ENCODE data around the gene MAPK8.

Gene MAPK8

DNA sequence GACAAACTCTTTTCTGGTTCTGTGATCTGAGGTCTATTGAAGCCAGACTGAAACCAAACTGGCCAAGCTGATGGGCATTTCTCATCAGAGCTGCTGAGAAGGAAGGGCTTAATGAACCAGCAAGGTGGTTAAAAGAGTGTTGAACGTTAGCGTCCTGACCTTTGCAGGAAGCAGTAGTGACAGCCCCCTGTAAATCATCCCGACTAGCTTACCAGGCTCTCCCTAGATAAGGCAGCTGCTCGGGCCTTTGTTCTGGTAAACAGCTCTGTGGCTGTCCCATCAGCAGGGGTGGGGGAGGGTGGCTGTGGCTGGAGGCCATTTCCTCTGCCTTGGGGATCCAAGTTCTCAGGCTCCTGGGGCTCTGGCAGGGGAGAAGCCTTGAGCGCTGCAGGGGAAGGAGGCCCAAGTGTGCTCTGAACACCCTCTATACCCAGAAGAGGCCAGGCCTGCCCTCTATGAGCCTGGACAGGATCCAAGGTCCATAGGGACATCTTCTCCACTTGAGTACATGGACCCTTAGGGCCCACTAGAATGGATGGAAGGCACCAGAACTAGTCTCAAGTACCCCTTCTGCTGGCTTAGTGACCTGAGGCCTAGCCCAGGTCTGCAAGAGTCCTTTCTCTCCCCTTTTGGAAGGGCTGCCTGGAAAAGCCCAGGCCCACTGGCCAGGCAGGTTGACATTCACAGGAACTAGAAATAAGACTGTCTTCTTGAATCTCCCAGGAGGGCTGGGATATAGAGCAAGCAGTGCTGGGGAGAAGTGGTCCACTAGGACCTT is 163.8 kb downstream of the MAPK8 start:
- H3K9ac ChIP-seq (ENCODE audit: low read depth, low read length), result no peak overlapping the region
- no peaks in the 10 kb centered on the region for H3K4me1 ChIP-seq (ENCODE audit: control insufficient read depth, insufficient read depth, low read length)
- H3K36me3 ChIP-seq (ENCODE audit: control insufficient read depth, insufficient read depth, low read length), result peaks cover 3% of the 10 kb centered on the region
- peaks cover 10% of the 10 kb centered on the region for H3K27me3 ChIP-seq (ENCODE audit: control insufficient read depth, insufficient read depth, low read length)
- no peak overlapping the region for H3K4me3 ChIP-seq (ENCODE audit: low read depth, low read length)
- H3K9me3 ChIP-seq (ENCODE audit: control insufficient read depth, insufficient read depth, low read length), result no peaks in the 10 kb centered on the region

DNA sequence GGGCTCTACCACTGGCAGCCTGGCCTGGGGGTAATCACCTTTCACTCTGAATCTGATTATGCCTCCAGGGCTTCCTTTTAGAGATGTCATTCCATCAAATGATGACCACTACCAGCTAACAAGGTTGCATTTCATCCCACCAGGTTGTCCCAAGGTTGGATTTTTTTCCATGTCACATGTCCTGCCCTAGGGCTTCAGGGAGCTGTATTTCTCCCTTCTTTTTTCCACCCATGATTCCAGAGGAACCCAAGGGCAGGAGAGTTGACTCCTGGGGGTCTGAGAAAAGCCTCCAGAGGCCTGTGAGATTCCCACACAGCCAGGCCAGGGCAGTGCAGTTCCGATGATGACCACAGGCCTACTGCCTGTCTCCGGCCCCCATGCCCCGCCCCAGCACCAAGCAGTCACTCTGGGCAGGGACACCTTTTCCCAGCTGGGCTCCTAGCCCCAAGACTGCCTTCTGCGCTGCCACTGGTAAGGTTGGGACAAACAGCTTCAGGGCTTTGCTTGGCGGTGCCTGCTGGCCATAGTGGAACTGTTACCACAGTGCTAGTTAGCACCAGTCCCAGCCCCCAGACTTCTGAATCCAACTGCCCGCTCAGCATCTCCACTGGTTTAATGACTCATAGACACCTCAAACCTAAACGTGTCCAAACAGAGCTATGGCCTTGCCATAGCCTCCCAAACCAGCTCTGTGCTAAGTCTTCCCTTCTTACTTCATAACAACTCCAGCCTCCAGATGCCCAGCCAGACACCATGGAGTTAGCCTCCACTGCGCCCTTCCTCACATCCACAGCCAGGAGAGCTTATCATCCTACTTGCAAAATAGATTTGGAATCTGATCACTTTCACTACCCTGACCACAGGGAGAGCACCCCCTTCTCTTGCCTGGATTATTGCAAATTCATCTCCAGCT is 164.7 kb downstream of the MAPK8 start:
- H3K4me1 ChIP-seq (ENCODE audit: control insufficient read depth, insufficient read depth, low read length), result no peaks in the 10 kb centered on the region
- H3K9me3 ChIP-seq (ENCODE audit: control insufficient read depth, insufficient read depth, low read length), result no peaks in the 10 kb centered on the region
- H3K9ac ChIP-seq (ENCODE audit: low read depth, low read length), result no peak overlapping the region
- H3K4me3 ChIP-seq (ENCODE audit: low read depth, low read length), result no peak overlapping the region
- peaks cover 7% of the 10 kb centered on the region for H3K27me3 ChIP-seq (ENCODE audit: control insufficient read depth, insufficient read depth, low read length)
- peaks cover 3% of the 10 kb centered on the region for H3K36me3 ChIP-seq (ENCODE audit: control insufficient read depth, insufficient read depth, low read length)

DNA sequence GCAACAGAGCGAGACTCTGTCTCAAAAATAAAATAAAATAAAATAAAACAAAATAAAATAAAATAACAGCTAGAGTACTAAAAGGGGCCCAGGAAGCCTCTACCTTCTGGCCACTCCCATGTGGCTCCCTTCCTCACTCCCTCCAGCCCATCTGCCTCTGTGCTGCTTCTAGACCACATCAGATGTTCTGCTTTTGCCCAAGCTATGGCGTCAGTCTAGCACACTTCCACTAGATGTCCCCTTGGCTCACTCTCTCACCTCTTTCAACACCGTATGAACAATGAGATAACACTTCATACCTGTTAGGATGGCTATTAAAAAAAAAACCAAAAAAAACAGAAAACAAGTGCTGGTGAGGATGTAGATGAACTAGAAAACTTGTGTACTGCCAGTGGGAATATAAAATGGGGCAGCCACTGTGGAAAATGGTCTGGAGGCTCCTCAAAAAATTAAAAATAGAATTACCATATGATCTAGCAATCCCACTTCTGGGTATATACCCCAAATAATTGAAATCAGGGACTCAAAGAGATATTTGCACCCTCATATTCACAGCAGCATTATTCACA is 166.1 kb downstream of the MAPK8 start:
- no peaks in the 10 kb centered on the region for H3K9me3 ChIP-seq (ENCODE audit: control insufficient read depth, insufficient read depth, low read length)
- no peaks in the 10 kb centered on the region for H3K4me1 ChIP-seq (ENCODE audit: control insufficient read depth, insufficient read depth, low read length)
- H3K36me3 ChIP-seq (ENCODE audit: control insufficient read depth, insufficient read depth, low read length), result peaks cover 3% of the 10 kb centered on the region
- no peaks in the 10 kb centered on the region for H3K27me3 ChIP-seq (ENCODE audit: control insufficient read depth, insufficient read depth, low read length)
- no peak overlapping the region for H3K4me3 ChIP-seq (ENCODE audit: low read depth, low read length)
- no peak overlapping the region for H3K9ac ChIP-seq (ENCODE audit: low read depth, low read length)

DNA sequence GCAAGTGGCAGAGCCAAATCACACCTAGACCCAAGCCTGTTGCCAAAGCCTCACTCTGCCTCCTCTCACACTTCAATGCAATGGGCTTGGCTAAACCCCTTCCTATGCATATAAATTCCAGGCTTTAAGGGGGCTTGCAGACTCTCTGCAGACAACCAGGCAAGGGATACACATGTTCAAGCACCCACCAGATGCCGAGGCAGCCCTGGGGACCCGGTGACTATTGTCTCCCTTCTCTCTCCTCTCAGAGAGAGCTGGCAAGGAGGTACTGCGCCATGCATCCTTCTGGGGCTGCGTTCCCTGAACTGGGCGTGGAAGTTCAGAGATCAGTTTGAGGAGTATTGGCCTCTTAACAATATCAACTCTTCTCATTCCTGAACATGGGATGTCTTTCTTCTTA is 167.2 kb downstream of the MAPK8 start:
- no peaks in the 10 kb centered on the region for H3K4me1 ChIP-seq (ENCODE audit: control insufficient read depth, insufficient read depth, low read length)

DNA sequence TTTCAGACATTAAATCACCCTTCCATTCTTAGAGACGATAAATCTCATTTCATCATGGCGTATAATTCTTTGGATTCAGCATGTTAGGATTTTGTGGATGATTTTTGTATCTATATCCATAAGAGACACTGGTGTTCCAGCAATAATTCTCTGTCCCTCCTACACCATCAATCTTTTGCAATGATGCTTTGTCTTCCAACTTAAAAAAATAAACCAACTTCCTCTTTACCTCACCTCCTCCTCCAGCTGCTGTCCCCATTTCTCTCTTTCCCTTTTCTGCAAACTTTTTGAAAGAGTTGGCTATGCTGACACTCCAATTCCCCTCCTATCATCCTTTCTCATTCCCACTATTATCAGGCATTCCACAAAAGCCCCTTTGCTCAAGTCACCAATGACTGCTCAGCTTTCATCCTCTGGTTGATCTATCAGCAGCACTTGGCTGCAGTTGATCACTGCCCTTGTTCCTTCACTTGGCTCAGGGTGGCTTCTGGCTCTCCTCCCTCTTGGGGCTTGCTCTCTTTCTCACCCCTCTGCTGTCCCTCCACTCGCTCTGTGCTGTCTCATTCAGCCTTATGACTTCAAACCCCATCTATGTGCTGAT is 168.4 kb downstream of the MAPK8 start:
- H3K9me3 ChIP-seq (ENCODE audit: control insufficient read depth, insufficient read depth, low read length), result no peaks in the 10 kb centered on the region
- H3K36me3 ChIP-seq (ENCODE audit: control insufficient read depth, insufficient read depth, low read length), result no peaks in the 10 kb centered on the region
- no peaks in the 10 kb centered on the region for H3K4me1 ChIP-seq (ENCODE audit: control insufficient read depth, insufficient read depth, low read length)
- H3K4me3 ChIP-seq (ENCODE audit: low read depth, low read length), result no peak overlapping the region
- no peaks in the 10 kb centered on the region for H3K27me3 ChIP-seq (ENCODE audit: control insufficient read depth, insufficient read depth, low read length)
- no peak overlapping the region for H3K9ac ChIP-seq (ENCODE audit: low read depth, low read length)

More for the DNA sequence above, 167.2 kb downstream of the MAPK8 start:
- no peak overlapping the region for H3K4me3 ChIP-seq (ENCODE audit: low read depth, low read length)
- peaks cover 3% of the 10 kb centered on the region for H3K36me3 ChIP-seq (ENCODE audit: control insufficient read depth, insufficient read depth, low read length)
- no peaks in the 10 kb centered on the region for H3K9me3 ChIP-seq (ENCODE audit: control insufficient read depth, insufficient read depth, low read length)
- H3K9ac ChIP-seq (ENCODE audit: low read depth, low read length), result no peak overlapping the region
- no peaks in the 10 kb centered on the region for H3K27me3 ChIP-seq (ENCODE audit: control insufficient read depth, insufficient read depth, low read length)

DNA sequence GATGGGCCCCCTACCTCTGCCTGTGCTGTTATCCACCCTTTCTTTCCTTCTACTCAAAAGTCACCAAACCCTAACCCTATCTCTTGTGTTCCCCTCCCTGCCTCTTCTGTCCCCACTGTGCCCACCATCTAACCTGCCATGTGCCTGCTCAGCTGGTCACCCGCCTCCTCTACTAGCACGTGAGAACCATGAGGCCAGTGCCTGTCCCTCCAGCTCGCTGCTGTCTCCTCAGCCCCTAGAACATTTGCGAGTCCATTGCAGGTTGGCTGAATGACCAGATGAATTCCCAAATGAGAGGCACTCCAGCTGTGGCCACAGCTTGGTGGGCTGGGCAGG is 169.4 kb downstream of the MAPK8 start:
- H3K9me3 ChIP-seq (ENCODE audit: control insufficient read depth, insufficient read depth, low read length), result no peaks in the 10 kb centered on the region
- no peak overlapping the region for H3K4me3 ChIP-seq (ENCODE audit: low read depth, low read length)
- H3K9ac ChIP-seq (ENCODE audit: low read depth, low read length), result no peak overlapping the region
- H3K36me3 ChIP-seq (ENCODE audit: control insufficient read depth, insufficient read depth, low read length), result no peaks in the 10 kb centered on the region
- no peaks in the 10 kb centered on the region for H3K27me3 ChIP-seq (ENCODE audit: control insufficient read depth, insufficient read depth, low read length)
- no peaks in the 10 kb centered on the region for H3K4me1 ChIP-seq (ENCODE audit: control insufficient read depth, insufficient read depth, low read length)

DNA sequence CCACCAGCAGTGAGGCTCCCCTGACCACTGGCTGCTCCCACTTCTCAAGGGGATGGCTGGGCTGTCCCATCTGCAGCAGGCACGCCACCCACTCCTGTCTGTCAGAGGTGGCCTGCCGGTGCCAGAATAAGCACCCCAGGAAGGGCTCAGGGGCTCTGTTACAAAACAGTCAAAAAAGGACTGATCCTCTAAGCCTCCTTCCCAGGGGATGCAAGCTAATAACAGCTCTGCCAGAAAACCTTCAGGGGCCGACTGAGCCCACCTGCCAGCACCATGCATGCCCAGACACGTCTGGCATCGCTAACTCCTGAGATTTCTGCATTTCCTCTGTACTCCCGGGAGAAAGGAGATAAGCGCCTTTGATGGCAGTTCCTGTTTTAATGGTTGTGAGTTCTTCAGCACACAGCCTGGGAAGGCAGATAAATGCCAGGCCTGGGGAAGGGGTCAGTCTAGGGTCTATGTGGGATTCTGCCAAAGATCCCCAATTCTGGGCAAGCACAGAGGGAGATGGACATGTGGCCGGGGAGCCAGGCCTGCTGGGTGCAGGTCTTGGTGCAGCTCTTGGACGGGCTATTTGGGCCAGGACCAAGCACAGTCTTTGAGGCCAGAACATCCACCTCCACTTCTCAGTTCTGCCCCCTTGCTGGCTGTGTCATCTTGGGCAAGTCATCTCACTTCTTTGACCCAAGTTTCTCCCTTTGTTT is 170.0 kb downstream of the MAPK8 start:
- Histone ChIP-seq H3K27me3 (ENCODE audit: control insufficient read depth, insufficient read depth, low read length) (no peaks in the 10 kb centered on the region), H3K9ac (ENCODE audit: low read depth, low read length) (no peak overlapping the region), H3K9me3 (ENCODE audit: control insufficient read depth, insufficient read depth, low read length) (no peaks in the 10 kb centered on the region), H3K36me3 (ENCODE audit: control insufficient read depth, insufficient read depth, low read length) (no peaks in the 10 kb centered on the region), H3K4me1 (ENCODE audit: control insufficient read depth, insufficient read depth, low read length) (no peaks in the 10 kb centered on the region), H3K4me3 (ENCODE audit: low read depth, low read length) (no peak overlapping the region)

DNA sequence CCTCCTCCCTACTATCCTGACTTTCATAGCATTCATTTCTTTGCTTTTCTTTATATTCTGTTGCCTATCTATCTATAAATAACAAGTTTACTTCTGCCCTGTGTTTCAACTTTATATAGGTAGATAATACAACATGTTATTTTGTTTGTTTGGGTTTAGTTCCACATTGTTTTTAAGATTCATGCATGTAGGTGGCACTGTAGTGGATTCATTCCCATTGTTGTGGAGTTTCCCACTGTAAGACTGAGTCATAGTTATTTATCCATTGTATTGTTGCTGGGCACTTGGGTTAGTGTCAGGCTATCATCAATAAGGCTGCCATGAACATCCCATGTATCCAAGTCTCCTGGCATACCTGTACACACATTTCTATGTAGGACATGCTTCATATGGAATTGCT is 170.7 kb downstream of the MAPK8 start:
- H3K9ac ChIP-seq (ENCODE audit: low read depth, low read length), result no peak overlapping the region
- H3K36me3 ChIP-seq (ENCODE audit: control insufficient read depth, insufficient read depth, low read length), result no peaks in the 10 kb centered on the region
- H3K4me1 ChIP-seq (ENCODE audit: control insufficient read depth, insufficient read depth, low read length), result no peaks in the 10 kb centered on the region
- no peak overlapping the region for H3K4me3 ChIP-seq (ENCODE audit: low read depth, low read length)
- H3K27me3 ChIP-seq (ENCODE audit: control insufficient read depth, insufficient read depth, low read length), result no peaks in the 10 kb centered on the region
- H3K9me3 ChIP-seq (ENCODE audit: control insufficient read depth, insufficient read depth, low read length), result no peaks in the 10 kb centered on the region

DNA sequence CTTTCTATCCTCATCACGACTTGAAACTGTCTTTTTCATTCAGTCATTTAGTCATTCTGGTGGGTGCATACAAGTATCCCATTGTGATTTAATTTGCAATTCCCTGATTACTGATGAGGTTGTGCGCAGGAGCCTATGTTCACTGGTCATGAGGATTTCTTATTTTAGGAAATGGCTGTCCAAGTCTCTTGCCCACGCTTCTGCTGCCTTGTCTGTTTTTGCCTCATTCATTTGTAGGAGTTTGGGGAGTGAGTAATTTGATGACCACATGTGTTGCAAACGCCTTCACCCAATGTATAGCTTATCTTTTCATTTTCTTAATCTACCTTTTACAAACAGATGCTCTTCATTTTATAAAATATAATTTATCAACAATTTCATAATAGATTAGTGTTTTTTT is 171.1 kb downstream of the MAPK8 start:
- no peak overlapping the region for H3K4me3 ChIP-seq (ENCODE audit: low read depth, low read length)
- no peaks in the 10 kb centered on the region for H3K4me1 ChIP-seq (ENCODE audit: control insufficient read depth, insufficient read depth, low read length)
- no peaks in the 10 kb centered on the region for H3K36me3 ChIP-seq (ENCODE audit: control insufficient read depth, insufficient read depth, low read length)
- no peak overlapping the region for H3K9ac ChIP-seq (ENCODE audit: low read depth, low read length)
- no peaks in the 10 kb centered on the region for H3K9me3 ChIP-seq (ENCODE audit: control insufficient read depth, insufficient read depth, low read length)
- no peaks in the 10 kb centered on the region for H3K27me3 ChIP-seq (ENCODE audit: control insufficient read depth, insufficient read depth, low read length)

DNA sequence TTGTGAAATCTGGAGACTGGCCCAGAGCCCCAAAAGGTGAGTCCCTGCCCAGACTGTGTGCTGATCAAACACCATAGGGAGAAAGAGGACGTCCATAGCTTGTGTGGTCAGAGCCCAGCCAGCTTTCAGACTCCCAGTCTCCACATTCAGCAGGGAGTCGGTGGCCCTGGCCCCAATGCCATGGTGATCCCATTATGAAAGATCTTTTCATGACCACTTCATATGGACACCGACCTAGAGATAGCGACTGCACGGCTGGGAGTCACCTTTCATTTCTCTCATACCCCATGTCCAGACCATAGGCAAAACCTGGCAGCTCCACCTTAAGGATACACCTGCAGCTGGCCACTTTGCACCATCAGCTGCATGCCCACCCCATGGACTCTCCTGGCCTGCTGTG is 172.0 kb downstream of the MAPK8 start:
- no peaks in the 10 kb centered on the region for H3K9me3 ChIP-seq (ENCODE audit: control insufficient read depth, insufficient read depth, low read length)
- H3K4me1 ChIP-seq (ENCODE audit: control insufficient read depth, insufficient read depth, low read length), result no peaks in the 10 kb centered on the region

More for the DNA sequence above, 172.0 kb downstream of the MAPK8 start:
- H3K9ac ChIP-seq (ENCODE audit: low read depth, low read length), result no peak overlapping the region
- no peaks in the 10 kb centered on the region for H3K27me3 ChIP-seq (ENCODE audit: control insufficient read depth, insufficient read depth, low read length)
- H3K36me3 ChIP-seq (ENCODE audit: control insufficient read depth, insufficient read depth, low read length), result no peaks in the 10 kb centered on the region
- no peak overlapping the region for H3K4me3 ChIP-seq (ENCODE audit: low read depth, low read length)
